Adrenal gland (tissue), 12 donors: Measurements from ENCODE around the gene CCDC6. TPM values are rescaled to one million over a fixed set of nuclear protein-coding genes. Genes with fewer than 3 reads are reported as not detected.

ENCODE experiments used
- DNase-seq, 7 donors: peaks; one replicate each; pipeline ENCODE4 v3.0.0-alpha.2; 2019 to 2020
- H3K27ac ChIP-seq, 5 donors: fragments of 200-600 bp; sonication (generic) in 4 of 5; 1 replicate in 3 of 5; 2 replicates in 2 of 5; pipeline versions ENCODE4 v1.5.1 to v1.8.0; 2016 to 2020; ENCODE audit warnings: mild to moderate bottlenecking in 1 of 5
- H3K27me3 ChIP-seq: fragments of 200-600 bp; 2 replicates; pipeline ENCODE4 v1.8.0; 2021
- H3K36me3 ChIP-seq, 2 donors: fragments of 200-600 bp; replicated peaks in 1 of 2; 1 replicate in 1 of 2; 2 replicates in 1 of 2; pipeline versions ENCODE4 v1.5.1 to v1.8.0; 2018 to 2022
- H3K4me1 ChIP-seq, 2 donors: fragments of 200-600 bp; replicated peaks in 1 of 2; 1 replicate in 1 of 2; 2 replicates in 1 of 2; pipeline versions ENCODE4 v1.5.1 to v1.8.0; 2018 to 2021
- H3K4me3 ChIP-seq, 4 donors: fragments of 200-600 bp; sonication (generic) in 3 of 4; one replicate each; pipeline ENCODE4 v1.5.1; 2016 to 2018
- H3K9me3 ChIP-seq, 3 donors: fragments of 200-600 bp; sonication (generic) in 1 of 3; replicated peaks in 1 of 3; 1 replicate in 2 of 3; 2 replicates in 1 of 3; pipeline versions ENCODE4 v1.5.1 to v1.8.0; 2016 to 2021
- POLR2A ChIP-seq, 2 donors: fragments of 450-650 bp; IDR thresholded peaks; one replicate each; pipeline ENCODE4 v1.6.1; 2017; ENCODE audit warnings: antibody characterized with exemption in 2 of 2, mild to moderate bottlenecking in 2 of 2, moderate library complexity in 1 of 2
- WGBS, 4 donors: extraction: QIAGEN DNeasy Blood & Tissue Kit in 2 of 4; methylation state at CpG; one replicate each; pipeline versions ENCODE4 v1.1.5 to v1.1.7; 2013 to 2017; 5-methylcytosine and 5-hydroxymethylcytosine counted together
- intact Hi-C, 2 donors: fragments of 100-400 bp; cut with DNase I; formaldehyde crosslinking; loops; one replicate each; pipeline versions ENCODE4 v1.14.1 to v1.15.0; 2022 to 2023
- polyA plus RNA-seq, 3 donors: library from polyadenylated mRNA; stranded (reverse); fragments of 200-250 nt in 2 of 3; fragments of 350-450 nt in 1 of 3; fragmentation: Illumina TruSeq in 1 of 3; extraction: RNeasy Lipid Tissue Mini Kit (QIAGEN cat#74804) in 1 of 3; gene quantifications; one replicate each; pipeline ENCODE4 v1.2.3, GENCODE V29; 2013 to 2014
- total RNA-seq, 9 donors: library from RNA; depleted of rRNA in 4 of 9; stranded (reverse); fragments of >200 nt in 4 of 9; fragments of 120-200 nt in 1 of 9; fragmentation: NEBNext Ultra II Directional in 1 of 9; extraction: Animal tissue kit (Norgen Biotek cat#: 25700) in 1 of 9; gene quantifications; one replicate each; pipeline versions ENCODE4 v1.1.0 to v1.2.4, GENCODE V29; 2013 to 2023
- TF ChIP-seq, protein P1 (sequence below), 6 experiments: fragments of 450-650 bp in 4 of 6; fragments of 200-600 bp in 2 of 6; sonication (generic) in 1 of 6; IDR thresholded peaks; 1 replicate in 5 of 6; 2 replicates in 1 of 6; pipeline versions ENCODE4 v1.5.1 to v1.8.0; 2016 to 2021; ENCODE audit warnings: antibody characterized with exemption in 6 of 6, mild to moderate bottlenecking in 2 of 6, moderate library complexity in 1 of 6
- donor health status: healthy with polysubstance abuse.
- donor health status: Bipolar disorder and iron deficiency.
- donor health status: DM: yes; HTN: yes; CAD: no.
- donor health status: DM: no; HTN: no; CAD: no.
- donor health status: DM: no; HTN: no; CAD: no.
- donor health status: DM: yes; HTN: yes; CAD: no.

The CCDC6 gene
- total and polyA plus RNA-seq, 12 donors = 7.1 to 53.3 (median 32.9) TPM

DNA sequence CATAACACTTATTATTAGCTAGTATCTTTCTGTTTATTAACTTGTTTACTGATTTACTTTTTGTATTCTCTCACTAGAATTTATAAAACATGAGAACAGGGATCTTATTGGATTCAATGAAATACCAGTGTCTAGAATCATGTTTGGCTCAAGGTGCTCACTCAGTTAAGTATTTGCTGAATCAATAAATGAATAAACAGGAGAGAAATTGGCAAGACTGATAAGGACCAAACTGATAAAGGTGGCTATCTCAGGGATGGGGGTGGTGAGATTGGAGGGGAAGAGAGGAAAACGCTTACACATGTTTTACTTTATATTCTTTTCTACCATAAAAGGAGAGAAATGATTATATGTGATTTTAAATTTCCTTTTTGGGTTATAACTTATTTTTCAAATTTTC is 43.3 kb upstream of the CCDC6 start:
- H3K4me1 ChIP-seq = no peaks in the 10 kb centered on the region
- H3K4me3 ChIP-seq = no peak overlapping the region

GRCh38 chr10:59945991-59946390 is 39.6 kb upstream of the CCDC6 start:
- WGBS, 4 donors = 33 to 56% (median 47%) methylated on average over 2 of the region's 2 CpGs
- no peak for DNase-seq
- TF ChIP-seq, protein P1, sequence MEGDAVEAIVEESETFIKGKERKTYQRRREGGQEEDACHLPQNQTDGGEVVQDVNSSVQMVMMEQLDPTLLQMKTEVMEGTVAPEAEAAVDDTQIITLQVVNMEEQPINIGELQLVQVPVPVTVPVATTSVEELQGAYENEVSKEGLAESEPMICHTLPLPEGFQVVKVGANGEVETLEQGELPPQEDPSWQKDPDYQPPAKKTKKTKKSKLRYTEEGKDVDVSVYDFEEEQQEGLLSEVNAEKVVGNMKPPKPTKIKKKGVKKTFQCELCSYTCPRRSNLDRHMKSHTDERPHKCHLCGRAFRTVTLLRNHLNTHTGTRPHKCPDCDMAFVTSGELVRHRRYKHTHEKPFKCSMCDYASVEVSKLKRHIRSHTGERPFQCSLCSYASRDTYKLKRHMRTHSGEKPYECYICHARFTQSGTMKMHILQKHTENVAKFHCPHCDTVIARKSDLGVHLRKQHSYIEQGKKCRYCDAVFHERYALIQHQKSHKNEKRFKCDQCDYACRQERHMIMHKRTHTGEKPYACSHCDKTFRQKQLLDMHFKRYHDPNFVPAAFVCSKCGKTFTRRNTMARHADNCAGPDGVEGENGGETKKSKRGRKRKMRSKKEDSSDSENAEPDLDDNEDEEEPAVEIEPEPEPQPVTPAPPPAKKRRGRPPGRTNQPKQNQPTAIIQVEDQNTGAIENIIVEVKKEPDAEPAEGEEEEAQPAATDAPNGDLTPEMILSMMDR (IDR thresholded peaks at IDR 0.05) = no peak
- TF ChIP-seq POLR2A (IDR thresholded peaks at IDR 0.05) = no peak
- intact Hi-C loops = no loop called here
- no peak overlapping the region for H3K4me3 ChIP-seq
- H3K36me3 ChIP-seq = no peaks in the 10 kb centered on the region
- no peaks in the 10 kb centered on the region for H3K27me3 ChIP-seq
- H3K27ac ChIP-seq = no peak overlapping the region
- H3K4me1 ChIP-seq = no peaks in the 10 kb centered on the region
- H3K9me3 ChIP-seq = no peaks in the 10 kb centered on the region

More for the DNA sequence above, 43.3 kb upstream of the CCDC6 start:
- Histone ChIP-seq H3K27me3 (no peaks in the 10 kb centered on the region), H3K27ac (no peak overlapping the region), H3K9me3 (no peaks in the 10 kb centered on the region), H3K36me3 (no peaks in the 10 kb centered on the region)
- DNase-seq = no peak
- whole genome bisulfite sequencing, 4 donors = 83 to 86% (median 84%) methylated on average over 1 of the region's 1 CpG
- intact Hi-C loops = no loop called here
- TF ChIP-seq, protein P1 (IDR thresholded peaks at IDR 0.05) = no peak
- TF ChIP-seq POLR2A (IDR thresholded peaks at IDR 0.05) = no peak

DNA sequence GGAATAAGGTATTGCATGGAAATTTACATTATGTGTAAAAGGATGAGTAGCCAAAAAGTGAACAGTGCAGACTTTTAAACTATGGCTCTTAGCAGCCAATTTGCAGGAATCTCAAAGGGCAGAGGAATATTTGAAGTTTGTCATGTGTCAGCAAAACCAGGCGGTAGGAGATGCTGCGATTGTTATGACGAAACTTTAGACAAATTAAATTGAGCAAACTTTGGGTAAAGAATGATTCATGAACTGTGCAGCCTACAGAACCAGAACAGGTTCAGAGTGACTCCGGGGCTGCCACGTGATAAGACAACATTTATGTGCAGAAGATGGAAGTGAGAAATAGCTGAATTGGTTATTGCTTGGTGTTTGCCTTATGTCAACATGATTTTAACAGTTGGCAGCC is 39.2 kb upstream of the CCDC6 start:
- H3K4me3 ChIP-seq = no peak overlapping the region
- H3K27ac ChIP-seq = no peak overlapping the region
- 78 to 82% (median 80%) methylated on average over 5 of the region's 5 CpGs for WGBS, 4 donors
- no peaks in the 10 kb centered on the region for H3K4me1 ChIP-seq
- H3K9me3 ChIP-seq = no peaks in the 10 kb centered on the region
- TF ChIP-seq POLR2A (IDR thresholded peaks at IDR 0.05) = no peak
- TF ChIP-seq, protein P1 (IDR thresholded peaks at IDR 0.05) = no peak
- no peak for DNase-seq
- H3K36me3 ChIP-seq = no peaks in the 10 kb centered on the region
- intact Hi-C loops = no loop called here
- no peaks in the 10 kb centered on the region for H3K27me3 ChIP-seq

DNA sequence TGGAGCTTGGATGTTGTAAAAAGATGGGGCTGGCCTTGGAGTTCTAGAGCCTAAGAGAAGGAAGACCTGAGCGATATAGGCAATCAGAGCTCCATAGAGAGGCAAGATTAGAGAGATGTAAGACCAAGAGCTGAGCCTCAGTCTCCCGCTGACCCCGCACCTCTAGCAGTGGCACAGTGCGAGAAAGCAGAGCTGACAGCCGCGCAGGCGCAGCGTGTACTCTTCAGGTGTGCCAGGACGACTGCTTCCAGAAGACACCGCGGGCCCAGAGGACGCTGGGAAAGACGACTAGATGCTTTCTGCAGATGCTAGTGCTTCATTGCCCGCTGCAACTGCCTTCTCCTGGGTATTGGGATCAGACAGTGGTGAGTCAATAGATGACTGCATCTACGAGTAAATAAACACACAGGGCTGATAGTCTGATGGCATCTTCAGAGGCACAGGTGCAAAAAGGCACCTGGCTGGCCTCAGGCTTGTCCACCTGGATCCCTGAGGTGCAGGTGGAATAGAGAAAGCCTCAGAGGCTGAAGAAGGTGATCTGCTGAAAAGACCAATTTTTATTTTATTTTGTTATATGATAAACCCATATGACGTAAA is 38.1 kb upstream of the CCDC6 start:
- WGBS, 4 donors = 79 to 86% (median 83%) methylated on average over 16 of the region's 16 CpGs

More for the DNA sequence above, 38.1 kb upstream of the CCDC6 start:
- no peak overlapping the region for H3K27ac ChIP-seq
- no peaks in the 10 kb centered on the region for H3K27me3 ChIP-seq
- H3K4me3 ChIP-seq = no peak overlapping the region
- H3K4me1 ChIP-seq = no peaks in the 10 kb centered on the region
- no peaks in the 10 kb centered on the region for H3K9me3 ChIP-seq
- no peak for DNase-seq
- no peaks in the 10 kb centered on the region for H3K36me3 ChIP-seq
- intact Hi-C loops = no loop called here
- no peak for TF ChIP-seq POLR2A (IDR thresholded peaks at IDR 0.05)
- TF ChIP-seq, protein P1 (IDR thresholded peaks at IDR 0.05) = no peak
